ENCODE results near the gene KRT12. TPM values are rescaled to one million over a fixed set of nuclear protein-coding genes. Genes with fewer than 3 reads are reported as not detected.

KRT12 gene
- total and polyA plus RNA-seq, 9 of the 15 experiments (the other 6 are each of a cell fraction or from before 2014, with no cell fraction given) = 0.18 to 7.0 (median 2.2) TPM

DNA sequence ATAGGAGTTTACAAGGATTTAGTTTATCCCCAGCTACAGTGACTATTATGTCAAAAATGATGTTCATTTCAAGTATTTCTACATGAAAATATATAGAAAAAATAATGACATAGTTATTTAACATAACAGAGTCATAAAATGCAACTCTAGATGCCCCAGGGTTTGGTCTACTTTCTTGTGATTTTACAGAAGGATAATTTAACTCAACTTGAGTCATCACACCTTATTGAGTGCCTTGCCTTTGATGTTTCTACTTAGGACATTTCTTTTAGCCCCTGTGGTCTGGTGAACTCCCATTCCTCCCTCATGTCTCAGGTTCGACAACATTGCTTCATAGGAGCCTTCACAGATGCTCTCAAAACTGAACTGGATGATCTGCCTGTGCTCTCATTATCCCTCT, 16.0 kb upstream of the KRT12 start:
- Histone ChIP-seq H3K79me2 (ENCODE audit: control insufficient read depth, insufficient read depth, low read length) (no peaks in the 10 kb centered on the region), H3K27me3 (ENCODE audit: control insufficient read depth in 2 of 2, insufficient read depth in 2 of 2, low read length in 2 of 2) (peaks cover 7 to 12% of the 10 kb centered on the region in 2 experiments; a peak in 4 of 5 replicates), H3K36me3 (ENCODE audit: control insufficient read depth, insufficient read depth, low read length) (no peaks in the 10 kb centered on the region), H3K27ac (ENCODE audit: extremely low read depth, low read depth, low read length) (no peak overlapping the region), H3K9me1 (ENCODE audit: control insufficient read depth, insufficient read depth, low read length) (no peaks in the 10 kb centered on the region), H3K9ac (ENCODE audit: insufficient read depth in 1 of 2, low read depth in 2 of 2, low read length in 2 of 2) (no peak overlapping the region), H2AFZ (ENCODE audit: low read depth, low read length) (no peak overlapping the region), H3K9me3 (replicated peaks; ENCODE audit: control insufficient read depth, insufficient read depth, low read depth, low read length) (no peaks in the 10 kb centered on the region), H3K4me2 (ENCODE audit: insufficient read depth, low read length) (no peak overlapping the region), H3K4me3 (no peak overlapping the region), H4K20me1 (replicated peaks; ENCODE audit: control insufficient read depth, insufficient read depth, low read length) (no peaks in the 10 kb centered on the region), H3K4me1 (replicated peaks in 1 of 2; ENCODE audit: control insufficient read depth in 2 of 2, insufficient read depth in 2 of 2, low read length in 2 of 2) (no peaks in the 10 kb centered on the region)
- DNase-seq (ENCODE audit: extremely low read depth in 1 of 4, low spot score in 3 of 4) = no peak
- BruUV-seq (replicated peaks) = no TSS peak
- in situ Hi-C loops (cut with MboI) = no loop called here
- no peak for FAIRE-seq
- TF ChIP-seq FOXJ2 (tag; IDR thresholded peaks at IDR 0.05) (no peak), ZNF695 (CRISPR knock-in tag; IDR thresholded peaks at IDR 0.05) (no peak), CHCHD3 (CRISPR knock-in tag; IDR thresholded peaks at IDR 0.05) (no peak), FOXM1 (IDR thresholded peaks at IDR 0.05; ENCODE audit: low read depth) (no peak), FOXM1 (CRISPR knock-in tag; IDR thresholded peaks at IDR 0.05; ENCODE audit: low read depth) (no peak)
- TF ChIP-seq, protein P1, sequence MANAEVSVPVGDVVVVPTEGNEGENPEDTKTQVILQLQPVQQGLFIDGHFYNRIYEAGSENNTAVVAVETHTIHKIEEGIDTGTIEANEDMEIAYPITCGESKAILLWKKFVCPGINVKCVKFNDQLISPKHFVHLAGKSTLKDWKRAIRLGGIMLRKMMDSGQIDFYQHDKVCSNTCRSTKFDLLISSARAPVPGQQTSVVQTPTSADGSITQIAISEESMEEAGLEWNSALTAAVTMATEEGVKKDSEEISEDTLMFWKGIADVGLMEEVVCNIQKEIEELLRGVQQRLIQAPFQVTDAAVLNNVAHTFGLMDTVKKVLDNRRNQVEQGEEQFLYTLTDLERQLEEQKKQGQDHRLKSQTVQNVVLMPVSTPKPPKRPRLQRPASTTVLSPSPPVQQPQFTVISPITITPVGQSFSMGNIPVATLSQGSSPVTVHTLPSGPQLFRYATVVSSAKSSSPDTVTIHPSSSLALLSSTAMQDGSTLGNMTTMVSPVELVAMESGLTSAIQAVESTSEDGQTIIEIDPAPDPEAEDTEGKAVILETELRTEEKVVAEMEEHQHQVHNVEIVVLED (CRISPR knock-in tag; IDR thresholded peaks at IDR 0.05) = no peak
- WGBS (ENCODE audit: insufficient coverage, low coverage, missing lambda C conversion rate) = 0% methylated on average over 1 of the region's 1 CpG
- CTCF ChIA-PET (ENCODE audit: low intra/inter-chr PET ratio) = no interaction called here
- POLR2A ChIA-PET = interaction anchor here (0.8 kb wide), 1 partner anchor 61 kb away, joined by 3 read pairs; no protein-coding TSS in a partner anchor
- no peak for ATAC-seq
- intact Hi-C loops (cut with micrococcal nuclease) = no loop called here
